Stimulated activated CD8-positive, alpha-beta memory T cell treated with anti-CD3 and anti-CD28 coated beads, Interleukin-2, amount 100 ng/mL, for 48 hours (primary cell): ENCODE measurements around the gene GET3.
"Not testable (repeated sequence)": the region's sequence is repeated elsewhere in the genome, so short reads cannot be mapped to it uniquely, and the experiment has no call there.

ENCODE experiments used
- DNase-seq, 2 donors: peaks; one replicate each; pipeline ENCODE4 v3.0.0-alpha.2; 2020; ENCODE audit warnings: low read depth in 2 of 2

The GET3 gene

DNA sequence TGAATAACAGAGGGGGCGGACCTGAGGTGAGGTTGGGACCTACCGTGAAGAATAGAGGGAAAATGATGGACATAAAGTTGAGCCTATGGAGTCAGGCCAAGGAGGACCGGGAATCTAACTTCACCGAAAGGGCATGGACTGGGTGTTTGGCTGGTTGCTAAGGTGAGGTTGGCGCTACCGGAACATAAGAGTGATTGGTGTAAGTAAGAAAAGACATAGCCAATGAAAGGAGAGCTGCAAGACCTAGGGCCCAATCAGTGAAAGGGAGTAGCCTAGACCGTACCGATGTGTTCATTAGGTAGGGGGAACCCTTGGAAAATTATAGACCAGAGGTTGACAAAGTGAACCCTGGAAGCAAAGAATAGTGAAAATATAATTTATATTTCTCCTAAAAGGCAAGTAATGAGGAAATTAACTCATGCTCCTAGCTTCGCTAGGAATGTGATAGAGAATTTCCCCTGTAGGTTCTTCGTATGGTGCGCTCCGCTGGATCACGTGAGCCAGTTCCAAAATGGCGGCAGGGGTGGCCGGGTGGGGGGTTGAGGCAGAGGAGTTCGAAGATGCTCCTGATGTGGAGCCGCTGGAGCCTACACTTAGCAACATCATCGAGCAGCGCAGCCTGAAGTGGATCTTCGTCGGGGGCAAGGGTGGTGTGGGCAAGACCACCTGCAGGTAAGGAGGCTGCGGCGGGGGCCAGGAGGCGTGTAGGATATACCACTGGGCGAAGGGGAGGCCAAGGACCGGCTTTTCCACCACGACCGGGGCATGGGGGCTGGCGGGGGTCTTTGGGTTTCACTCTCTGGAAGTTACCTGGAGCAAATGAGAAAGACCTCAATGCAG lies at the start of gene GET3:
GET3 (plus strand) TSS at position 503 of the 840 bp plus-strand sequence; CDS start at position 512, 9 bp downstream.
- DNase-seq, result peak; percentile 63 to 65

DNA sequence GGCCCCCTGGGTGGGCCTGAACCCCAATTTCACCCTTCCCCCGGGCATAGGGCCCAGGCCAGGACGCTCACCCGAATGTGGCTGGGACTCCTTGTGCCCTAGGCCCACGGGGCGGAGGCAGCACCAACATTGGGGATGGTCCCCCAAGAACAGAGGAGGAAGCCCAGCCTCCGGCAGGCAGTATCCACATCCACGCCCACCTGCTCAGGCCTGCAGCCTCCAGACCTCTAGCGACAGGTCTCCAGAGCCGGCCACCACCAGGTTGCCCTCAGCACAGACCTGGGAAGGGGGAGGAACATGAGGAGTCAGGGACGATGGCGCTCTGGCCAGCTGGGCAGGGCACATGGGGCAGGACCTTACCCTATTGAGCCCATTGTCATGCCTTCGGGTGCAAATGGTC lies 48.3 kb upstream of the GET3 start:
- no peak for DNase-seq

GRCh38 chr19:12689581-12690216 lies 47.6 kb upstream of the GET3 start:
- DNase-seq, result no peak

GRCh38 chr19:12692960-12693359 lies 44.3 kb upstream of the GET3 start:
- no peak for DNase-seq

DNA sequence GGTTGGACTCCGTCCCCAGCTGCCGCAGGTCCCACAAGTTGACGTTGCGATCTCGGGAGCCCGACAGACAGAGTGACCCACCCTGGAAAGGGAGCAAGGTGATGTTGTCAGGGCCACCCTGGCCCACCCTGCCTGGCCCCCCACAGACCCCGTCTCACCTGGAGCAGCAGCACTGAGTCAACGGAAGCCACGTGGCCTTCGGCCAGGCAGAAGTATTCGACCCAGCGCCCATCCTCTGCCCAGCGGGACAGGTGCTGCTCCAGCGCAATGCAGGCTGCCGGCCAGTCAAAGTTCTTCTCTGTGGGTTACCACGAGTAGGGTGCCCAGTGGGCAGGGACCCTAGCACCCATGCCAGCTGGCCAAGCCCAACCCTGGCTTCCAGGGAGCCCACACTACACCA lies 42.7 kb upstream of the GET3 start:
- DNase-seq, result no peak

DNA sequence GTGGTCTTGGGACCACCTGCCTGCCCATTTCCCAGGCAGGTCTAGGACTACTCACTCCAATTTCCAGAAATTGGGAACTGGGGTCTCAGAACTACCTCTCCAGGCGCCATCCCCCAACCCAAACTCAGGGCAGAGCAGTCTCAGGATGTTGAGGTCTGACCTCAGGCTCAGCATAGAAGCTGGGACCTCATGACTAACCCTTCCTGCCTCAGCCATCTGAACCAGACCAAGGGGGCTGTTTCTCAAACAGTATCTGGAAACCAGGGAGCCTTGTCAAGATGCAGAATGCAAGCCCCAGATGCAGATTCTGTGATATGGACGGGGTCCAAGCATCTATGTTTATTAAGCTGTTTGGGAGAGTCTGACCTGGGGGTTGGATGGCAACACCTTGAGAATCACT lies 42.2 kb upstream of the GET3 start:
- no peak for DNase-seq

GRCh38 chr19:12695514-12695913 lies 41.8 kb upstream of the GET3 start:
- DNase-seq, result no peak

DNA sequence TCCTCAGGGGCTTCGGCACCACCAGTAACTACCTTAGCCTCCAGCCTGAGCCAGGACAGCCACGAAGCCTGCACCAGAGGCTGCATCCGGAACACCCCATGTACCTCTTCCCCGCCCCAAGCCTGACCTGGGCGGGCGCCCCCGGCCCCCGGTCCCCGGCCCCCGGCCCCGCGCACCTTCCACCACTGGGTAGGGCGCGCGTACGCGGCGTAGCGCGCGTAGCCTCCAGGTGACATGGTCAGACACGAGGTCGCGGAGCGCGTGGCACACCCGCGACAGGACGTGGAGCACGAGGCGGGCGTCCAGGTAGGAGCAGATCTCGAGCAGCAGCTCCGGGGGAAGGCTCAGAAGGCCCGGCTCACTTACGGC lies 41.3 kb upstream of the GET3 start:
- DNase-seq, result no peak

GRCh38 chr19:12696366-12697335 lies 40.6 kb upstream of the GET3 start, which contains the start of gene FBXW9:
Gene FBXW9 (minus strand): TSS chr19:12696631. CDS start chr19:12696581, 50 bp downstream.
- peak; percentile 90 to 98 for DNase-seq

GRCh38 chr19:12697425-12697824 lies 39.9 kb upstream of the GET3 start:
- not testable (repeated sequence) for DNase-seq

GRCh38 chr19:12698138-12698537 lies 39.2 kb upstream of the GET3 start:
- no peak for DNase-seq

- no peak for DNase-seq
Observed at GRCh38 chr19:12701596-12702282, 35.6 kb upstream of the GET3 start.

- peak in 1 of 2 donors; percentile 36 for DNase-seq
Observed at GRCh38 chr19:12703046-12703445, 34.3 kb upstream of the GET3 start.

- DNase-seq, result no peak
Observed at GRCh38 chr19:12705169-12705568, 32.1 kb upstream of the GET3 start.

GRCh38 chr19:12705654-12706331 lies 31.5 kb upstream of the GET3 start:
- no peak for DNase-seq

GRCh38 chr19:12706332-12706718 lies 31.0 kb upstream of the GET3 start:
- no peak for DNase-seq

DNA sequence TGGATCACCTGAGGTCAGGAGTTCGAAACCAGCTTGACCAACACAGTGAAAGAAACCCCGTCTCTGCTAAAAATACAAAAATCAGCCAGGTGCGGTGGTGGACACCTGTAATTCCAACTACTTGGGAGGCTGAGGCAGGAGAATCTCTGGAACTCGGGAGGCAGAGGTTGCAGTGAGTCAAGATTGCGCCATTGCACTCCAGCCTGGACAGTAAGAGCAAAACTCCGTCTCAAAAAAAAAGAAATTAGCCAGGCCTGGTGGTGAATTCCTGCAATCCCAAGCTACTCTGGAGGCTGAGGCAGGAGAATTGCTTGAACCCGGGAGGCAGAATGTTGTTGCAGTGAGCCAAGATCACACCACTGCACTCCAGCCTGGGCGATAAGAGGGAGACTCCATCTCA lies 28.7 kb upstream of the GET3 start:
- no peak for DNase-seq

DNA sequence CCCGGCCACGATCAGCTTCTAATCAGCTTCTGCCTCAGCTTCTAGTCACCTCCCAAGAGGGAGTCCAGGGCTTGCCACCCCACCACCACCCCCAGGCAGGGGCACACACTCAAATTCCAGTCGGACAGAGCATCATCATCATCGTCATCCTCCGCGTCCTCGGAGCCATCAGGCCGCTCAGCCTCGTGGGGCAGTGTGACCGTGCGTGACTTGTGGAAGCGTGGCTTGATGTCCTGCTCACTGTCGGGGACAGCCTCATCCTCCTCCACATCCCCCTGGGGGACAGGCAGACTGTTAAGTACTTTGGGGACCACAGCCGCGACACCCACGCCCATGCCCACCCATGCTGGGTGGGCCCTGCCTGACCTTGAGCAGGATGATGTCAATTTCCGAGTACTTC lies 26.1 kb upstream of the GET3 start:
- no peak for DNase-seq

DNA sequence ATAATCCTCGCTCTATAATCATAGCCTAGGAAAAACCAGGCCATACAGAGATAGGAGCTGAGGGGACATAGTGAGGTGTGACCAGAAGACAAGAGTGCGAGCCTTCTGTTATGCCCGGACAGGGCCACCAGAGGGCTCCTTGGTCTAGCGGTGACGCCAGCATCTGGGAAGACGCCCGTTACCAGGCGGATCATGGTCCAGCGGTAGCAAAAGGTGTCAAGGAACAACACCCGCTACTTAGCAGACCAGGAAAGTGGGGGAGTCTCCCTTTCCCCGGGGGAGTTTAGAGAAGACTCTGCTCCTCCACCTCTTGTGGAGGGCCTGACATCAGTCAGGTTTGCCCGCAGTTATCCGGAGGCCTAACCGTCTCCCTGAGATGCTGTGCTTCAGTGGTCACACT lies 25.2 kb upstream of the GET3 start:
- not testable (repeated sequence) for DNase-seq

DNA sequence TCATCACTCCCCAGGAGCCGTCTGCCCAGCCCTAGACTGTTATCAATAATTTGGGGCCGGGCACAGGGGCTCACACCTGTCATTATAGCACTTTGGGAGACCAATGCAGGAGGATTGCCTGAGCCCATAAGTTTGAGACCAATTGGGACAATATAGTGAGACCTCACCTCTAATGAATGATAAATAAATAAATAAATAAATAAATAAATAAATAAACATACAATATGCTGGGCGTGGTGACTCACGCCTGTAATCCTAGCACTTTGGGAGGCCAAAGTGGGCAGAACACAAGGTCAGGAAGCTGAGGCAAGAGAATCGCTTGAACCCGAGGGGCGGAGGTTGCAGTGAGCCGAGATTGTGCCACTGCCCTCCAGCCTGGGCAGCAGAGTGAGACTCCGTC lies 24.0 kb upstream of the GET3 start:
- not testable (repeated sequence) for DNase-seq

DNA sequence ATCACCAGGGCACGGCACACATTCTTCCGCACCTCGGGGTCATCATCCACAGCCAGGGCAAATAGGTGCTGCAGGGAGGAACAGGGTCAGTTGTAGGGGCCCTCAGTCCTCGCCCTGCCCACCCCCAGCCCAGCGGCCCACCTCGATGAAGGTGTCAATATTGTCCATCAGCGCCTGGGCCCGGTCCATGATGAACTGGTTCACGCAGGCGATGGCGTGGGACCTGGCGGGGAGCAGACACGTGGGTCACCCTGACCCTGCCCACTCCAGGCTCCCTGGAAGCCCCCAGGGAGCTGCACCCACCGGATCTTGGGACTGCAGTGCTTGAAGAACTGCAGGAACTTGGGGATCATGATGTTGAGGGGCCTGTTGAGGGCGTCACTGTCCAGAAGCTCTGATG lies 22.2 kb upstream of the GET3 start:
- DNase-seq, result no peak
